HepG2 (cell line): ENCODE data around the gene MC1R. TPM values are rescaled to one million over a fixed set of nuclear protein-coding genes. Genes with fewer than 3 reads are reported as not detected.

Experiments
- AGO2 ChIP-seq: fragments of 200-400 bp; formaldehyde crosslinking; optimal IDR thresholded peaks from 2 replicates; pipeline ENCODE3; 2017; ENCODE audit warnings: mild to moderate bottlenecking, low read depth, low read length, moderate library complexity
- AKAP8 ChIP-seq: sonication (generic); formaldehyde crosslinking; IDR thresholded peaks from 2 replicates; pipeline ENCODE4 v1.5.1; 2020; ENCODE audit warnings: mild to moderate bottlenecking, missing genetic modification reagents
- CBX2 ChIP-seq, 2 experiments: fragments of 200-600 bp in 1 of 2; sonication (generic); formaldehyde crosslinking in 1 of 2; IDR thresholded peaks; 2 replicates each; pipeline versions ENCODE4 v1.7.0 to v1.8.1; 2018 to 2022; ENCODE audit warnings: low read depth in 2 of 2, low read length in 1 of 2, mild to moderate bottlenecking in 1 of 2, missing genetic modification reagents in 1 of 2
- JUN ChIP-seq: sonication (generic); formaldehyde crosslinking; IDR thresholded peaks from 2 replicates; pipeline ENCODE4 v1.4.0; 2020; ENCODE audit warnings: mild to moderate bottlenecking, missing genetic modification reagents
- NR2C2 ChIP-seq: sonication (generic); formaldehyde crosslinking; IDR thresholded peaks from 2 replicates; pipeline ENCODE4 v1.4.0; 2020; ENCODE audit warnings: missing genetic modification reagents, mild to moderate bottlenecking, moderate library complexity, borderline replicate concordance
- NR2F2 ChIP-seq: IDR thresholded peaks from 2 replicates; pipeline ENCODE4 v1.6.1; 2012; ENCODE audit warnings: low read depth, inconsistent platforms, borderline replicate concordance
- ZNF30 ChIP-seq: sonication (generic); formaldehyde crosslinking; IDR thresholded peaks from 2 replicates; pipeline ENCODE4 v1.5.0; 2020; ENCODE audit warnings: mild to moderate bottlenecking, missing genetic modification reagents
- ZNF709 ChIP-seq: sonication (generic); formaldehyde crosslinking; IDR thresholded peaks from 2 replicates; pipeline ENCODE4 v1.5.0; 2020; ENCODE audit warnings: mild to moderate bottlenecking, missing genetic modification reagents
- polyA plus RNA-seq, 8 experiments: library from polyadenylated mRNA; depleted of rRNA in 3 of 8; stranded (reverse) in 7 of 8; unstranded in 1 of 8; fragments of >200 nt; fragmentation: Illumina TruSeq in 4 of 8; extraction: Trizol in 4 of 8; gene quantifications; 2 replicates each; pipeline versions ENCODE4 v1.2.1 to v1.2.3, GENCODE V29; 2011 to 2016; ENCODE audit warnings: low read depth in 4 of 8, missing spikeins in 1 of 8, mixed read lengths in 1 of 8; ENCODE audit not compliant: insufficient read depth in 1 of 8
- total RNA-seq, 5 experiments: library from RNA; depleted of rRNA; stranded (reverse); fragments of >200 nt; fragmentation: Illumina TruSeq; extraction: Trizol; gene quantifications; 2 replicates each; pipeline ENCODE4 v1.2.3, GENCODE V29; 2016; ENCODE audit warnings: low read depth in 1 of 5
- TF ChIP-seq, protein P1 (sequence below): sonication (generic); formaldehyde crosslinking; IDR thresholded peaks from 2 replicates; pipeline ENCODE4; 2020; ENCODE audit warnings: missing genetic modification reagents, mild to moderate bottlenecking, borderline replicate concordance
- TF ChIP-seq, protein P2 (sequence below): sonication (generic); formaldehyde crosslinking; IDR thresholded peaks from 2 replicates; pipeline ENCODE4 v1.4.0; 2020; ENCODE audit warnings: mild to moderate bottlenecking, missing genetic modification reagents
- TF ChIP-seq, protein P3 (sequence below): sonication (generic); formaldehyde crosslinking; IDR thresholded peaks from one replicate; pipeline ENCODE4 v1.5.1; 2020; ENCODE audit warnings: mild to moderate bottlenecking, missing genetic modification reagents; ENCODE audit errors: not compliant biosample characterization

MC1R gene
- total and polyA plus RNA-seq, 2 of the 13 experiments (the other 11 are each of a cell fraction or from before 2014, with no cell fraction given): 9.1 to 14.8 TPM

DNA sequence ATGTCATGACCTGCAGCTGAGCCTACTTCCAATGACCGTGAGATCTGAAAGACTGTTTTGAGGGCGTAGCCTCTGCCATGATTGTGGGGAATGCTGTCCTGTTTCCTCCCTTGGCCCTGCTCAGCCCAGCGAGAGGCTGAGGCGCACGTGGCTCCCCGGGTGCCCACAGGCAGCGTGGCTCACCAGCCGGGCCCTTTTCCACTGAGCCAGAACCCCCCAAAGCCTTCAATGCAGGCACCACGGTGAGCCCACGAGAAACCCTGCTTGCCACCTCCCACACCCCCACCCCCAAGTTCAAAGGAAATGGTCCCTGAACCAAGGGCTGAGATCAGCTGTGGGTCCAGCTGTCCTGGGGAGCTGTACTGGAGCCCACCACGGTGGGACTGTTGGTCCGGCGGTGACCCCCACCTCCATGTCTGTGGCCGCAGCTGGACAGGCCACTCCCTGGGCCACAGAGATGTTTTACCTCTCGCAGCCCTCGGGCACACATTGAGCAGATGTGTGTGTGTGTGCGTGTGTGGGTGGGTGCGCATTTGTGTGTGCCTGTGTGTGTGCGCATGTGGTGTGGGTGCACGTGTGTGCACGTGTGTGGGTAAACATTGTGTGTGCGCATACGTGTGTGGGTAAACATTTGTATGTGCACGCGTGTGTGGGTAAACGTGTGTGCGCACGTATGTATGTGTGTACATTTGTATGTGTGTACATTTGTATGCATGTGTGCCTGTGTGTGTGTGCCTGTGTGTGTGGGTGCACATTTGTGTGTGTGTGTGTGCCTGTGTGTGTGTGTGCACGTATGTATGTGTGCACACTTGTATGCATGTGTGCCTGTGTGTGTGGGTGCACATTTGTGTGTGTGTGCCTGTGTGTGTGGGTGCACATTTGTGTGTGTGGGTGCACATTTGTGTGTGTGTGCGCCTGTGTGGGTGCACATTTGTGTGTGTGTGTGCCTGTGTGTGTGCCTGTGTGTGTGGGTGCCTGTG lies 5.0 kb upstream of the MC1R start (continued):
- TF ChIP-seq, protein P1, sequence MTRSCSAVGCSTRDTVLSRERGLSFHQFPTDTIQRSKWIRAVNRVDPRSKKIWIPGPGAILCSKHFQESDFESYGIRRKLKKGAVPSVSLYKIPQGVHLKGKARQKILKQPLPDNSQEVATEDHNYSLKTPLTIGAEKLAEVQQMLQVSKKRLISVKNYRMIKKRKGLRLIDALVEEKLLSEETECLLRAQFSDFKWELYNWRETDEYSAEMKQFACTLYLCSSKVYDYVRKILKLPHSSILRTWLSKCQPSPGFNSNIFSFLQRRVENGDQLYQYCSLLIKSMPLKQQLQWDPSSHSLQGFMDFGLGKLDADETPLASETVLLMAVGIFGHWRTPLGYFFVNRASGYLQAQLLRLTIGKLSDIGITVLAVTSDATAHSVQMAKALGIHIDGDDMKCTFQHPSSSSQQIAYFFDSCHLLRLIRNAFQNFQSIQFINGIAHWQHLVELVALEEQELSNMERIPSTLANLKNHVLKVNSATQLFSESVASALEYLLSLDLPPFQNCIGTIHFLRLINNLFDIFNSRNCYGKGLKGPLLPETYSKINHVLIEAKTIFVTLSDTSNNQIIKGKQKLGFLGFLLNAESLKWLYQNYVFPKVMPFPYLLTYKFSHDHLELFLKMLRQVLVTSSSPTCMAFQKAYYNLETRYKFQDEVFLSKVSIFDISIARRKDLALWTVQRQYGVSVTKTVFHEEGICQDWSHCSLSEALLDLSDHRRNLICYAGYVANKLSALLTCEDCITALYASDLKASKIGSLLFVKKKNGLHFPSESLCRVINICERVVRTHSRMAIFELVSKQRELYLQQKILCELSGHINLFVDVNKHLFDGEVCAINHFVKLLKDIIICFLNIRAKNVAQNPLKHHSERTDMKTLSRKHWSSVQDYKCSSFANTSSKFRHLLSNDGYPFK (CRISPR knock-in tag): no peak
- TF ChIP-seq NR2F2: no peak
- peak; percentile 69; the same call in 1 of the 2 replicates for TF ChIP-seq AKAP8 (CRISPR knock-in tag)
- TF ChIP-seq, protein P2, sequence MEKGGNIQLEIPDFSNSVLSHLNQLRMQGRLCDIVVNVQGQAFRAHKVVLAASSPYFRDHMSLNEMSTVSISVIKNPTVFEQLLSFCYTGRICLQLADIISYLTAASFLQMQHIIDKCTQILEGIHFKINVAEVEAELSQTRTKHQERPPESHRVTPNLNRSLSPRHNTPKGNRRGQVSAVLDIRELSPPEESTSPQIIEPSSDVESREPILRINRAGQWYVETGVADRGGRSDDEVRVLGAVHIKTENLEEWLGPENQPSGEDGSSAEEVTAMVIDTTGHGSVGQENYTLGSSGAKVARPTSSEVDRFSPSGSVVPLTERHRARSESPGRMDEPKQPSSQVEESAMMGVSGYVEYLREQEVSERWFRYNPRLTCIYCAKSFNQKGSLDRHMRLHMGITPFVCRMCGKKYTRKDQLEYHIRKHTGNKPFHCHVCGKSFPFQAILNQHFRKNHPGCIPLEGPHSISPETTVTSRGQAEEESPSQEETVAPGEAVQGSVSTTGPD (CRISPR knock-in tag): no peak
- peak; percentile 95 for TF ChIP-seq AGO2
- no peak for TF ChIP-seq NR2C2 (CRISPR knock-in tag)
- TF ChIP-seq, protein P3, sequence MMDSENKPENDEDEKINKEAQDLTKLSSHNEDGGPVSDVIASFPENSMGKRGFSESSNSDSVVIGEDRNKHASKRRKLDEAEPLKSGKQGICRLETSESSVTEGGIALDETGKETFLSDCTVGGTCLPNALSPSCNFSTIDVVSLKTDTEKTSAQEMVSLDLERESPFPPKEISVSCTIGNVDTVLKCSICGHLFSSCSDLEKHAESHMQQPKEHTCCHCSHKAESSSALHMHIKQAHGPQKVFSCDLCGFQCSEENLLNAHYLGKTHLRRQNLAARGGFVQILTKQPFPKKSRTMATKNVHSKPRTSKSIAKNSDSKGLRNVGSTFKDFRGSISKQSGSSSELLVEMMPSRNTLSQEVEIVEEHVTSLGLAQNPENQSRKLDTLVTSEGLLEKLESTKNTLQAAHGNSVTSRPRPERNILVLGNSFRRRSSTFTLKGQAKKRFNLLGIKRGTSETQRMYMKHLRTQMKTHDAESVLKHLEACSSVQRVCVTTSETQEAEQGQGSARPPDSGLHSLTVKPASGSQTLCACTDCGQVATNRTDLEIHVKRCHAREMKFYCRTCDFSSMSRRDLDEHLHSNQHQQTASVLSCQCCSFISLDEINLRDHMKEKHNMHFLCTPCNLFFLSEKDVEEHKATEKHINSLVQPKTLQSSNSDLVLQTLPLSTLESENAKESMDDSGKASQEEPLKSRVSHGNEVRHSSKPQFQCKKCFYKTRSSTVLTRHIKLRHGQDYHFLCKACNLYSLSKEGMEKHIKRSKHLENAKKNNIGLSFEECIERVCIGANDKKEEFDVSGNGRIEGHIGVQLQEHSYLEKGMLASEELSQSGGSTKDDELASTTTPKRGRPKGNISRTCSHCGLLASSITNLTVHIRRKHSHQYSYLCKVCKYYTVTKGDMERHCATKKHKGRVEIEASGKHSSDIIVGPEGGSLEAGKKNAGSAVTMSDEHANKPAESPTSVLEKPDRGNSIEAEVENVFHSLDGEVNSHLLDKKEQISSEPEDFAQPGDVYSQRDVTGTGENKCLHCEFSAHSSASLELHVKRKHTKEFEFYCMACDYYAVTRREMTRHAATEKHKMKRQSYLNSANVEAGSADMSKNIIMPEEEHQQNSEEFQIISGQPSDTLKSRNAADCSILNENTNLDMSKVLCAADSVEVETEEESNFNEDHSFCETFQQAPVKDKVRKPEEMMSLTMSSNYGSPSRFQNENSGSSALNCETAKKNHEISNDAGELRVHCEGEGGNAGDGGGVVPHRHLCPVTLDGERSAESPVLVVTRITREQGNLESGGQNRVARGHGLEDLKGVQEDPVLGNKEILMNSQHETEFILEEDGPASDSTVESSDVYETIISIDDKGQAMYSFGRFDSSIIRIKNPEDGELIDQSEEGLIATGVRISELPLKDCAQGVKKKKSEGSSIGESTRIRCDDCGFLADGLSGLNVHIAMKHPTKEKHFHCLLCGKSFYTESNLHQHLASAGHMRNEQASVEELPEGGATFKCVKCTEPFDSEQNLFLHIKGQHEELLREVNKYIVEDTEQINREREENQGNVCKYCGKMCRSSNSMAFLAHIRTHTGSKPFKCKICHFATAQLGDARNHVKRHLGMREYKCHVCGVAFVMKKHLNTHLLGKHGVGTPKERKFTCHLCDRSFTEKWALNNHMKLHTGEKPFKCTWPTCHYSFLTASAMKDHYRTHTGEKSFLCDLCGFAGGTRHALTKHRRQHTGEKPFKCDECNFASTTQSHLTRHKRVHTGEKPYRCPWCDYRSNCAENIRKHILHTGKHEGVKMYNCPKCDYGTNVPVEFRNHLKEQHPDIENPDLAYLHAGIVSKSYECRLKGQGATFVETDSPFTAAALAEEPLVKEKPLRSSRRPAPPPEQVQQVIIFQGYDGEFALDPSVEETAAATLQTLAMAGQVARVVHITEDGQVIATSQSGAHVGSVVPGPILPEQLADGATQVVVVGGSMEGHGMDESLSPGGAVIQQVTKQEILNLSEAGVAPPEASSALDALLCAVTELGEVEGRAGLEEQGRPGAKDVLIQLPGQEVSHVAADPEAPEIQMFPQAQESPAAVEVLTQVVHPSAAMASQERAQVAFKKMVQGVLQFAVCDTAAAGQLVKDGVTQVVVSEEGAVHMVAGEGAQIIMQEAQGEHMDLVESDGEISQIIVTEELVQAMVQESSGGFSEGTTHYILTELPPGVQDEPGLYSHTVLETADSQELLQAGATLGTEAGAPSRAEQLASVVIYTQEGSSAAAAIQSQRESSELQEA (CRISPR knock-in tag): no peak
- no peak for TF ChIP-seq ZNF709 (CRISPR knock-in tag)
- TF ChIP-seq JUN (CRISPR knock-in tag): no peak
- TF ChIP-seq ZNF30 (CRISPR knock-in tag): no peak
- no peak for TF ChIP-seq CBX2 (IDR thresholded peaks at IDR 0.05; ENCODE audit: low read depth, low read length)
- TF ChIP-seq CBX2 (CRISPR knock-in tag; IDR thresholded peaks at IDR 0.05; ENCODE audit: low read depth): no peak
